22Rv1 (cell line): ENCODE data around the gene SLC66A2.

Experiments used
- CTCF ChIP-seq: fragments of 450-650 bp; IDR thresholded peaks from 2 replicates; pipeline ENCODE4 v1.5.1; 2017; ENCODE audit warnings: mild to moderate bottlenecking
- ZFX ChIP-seq: fragments of 450-650 bp; IDR thresholded peaks from 2 replicates; pipeline ENCODE4 v1.6.1; 2017; ENCODE audit warnings: antibody characterized with exemption, borderline replicate concordance

- TF ChIP-seq CTCF, result no peak
- no peak for TF ChIP-seq ZFX
These were observed 36.0 kb downstream of the SLC66A2 start for GRCh38 chr18:79915161-79916127.
